Measurements from ENCODE around the gene GMPR.

GRCh38 chr6:16278048-16278724 lies 39.8 kb downstream of the GMPR start:
- no peak for TF ChIP-seq POLR2A (IDR thresholded peaks at IDR 0.05)
- no peak for TF ChIP-seq CTCF (IDR thresholded peaks at IDR 0.05)
